HEK293 (cell line): Measurements from ENCODE around the gene ITFG2.

Source experiments
- CTCF ChIA-PET: fragments of 350-600 bp; formaldehyde crosslinking; extraction: SDS; loops from one replicate; lab custom pipeline; 2021; ENCODE audit warnings: antibody characterized with exemption; lab: Yijun Ruan, JAX
- POLR2A ChIA-PET: fragments of 300-600 bp; formaldehyde crosslinking; extraction: SDS; loops from one replicate; lab custom pipeline; 2020; ENCODE audit warnings: antibody characterized with exemption, inconsistent platforms; lab: Yijun Ruan, JAX
- H3K27ac ChIP-seq: fragments of 200-500 bp; sonication (Bioruptor generic); 2 replicates; pipeline ENCODE4 v1.5.1; 2014; ENCODE audit warnings: low read depth, low read length, control low read depth, inconsistent platforms; ENCODE audit errors: extremely low read depth
- H3K36me3 ChIP-seq, 2 experiments: fragments of 200-500 bp in 1 of 2; sonication (Bioruptor generic) in 1 of 2; 1 replicate in 1 of 2; 2 replicates in 1 of 2; pipeline ENCODE4 v1.5.1; 2014 to 2017; ENCODE audit warnings: inconsistent platforms in 2 of 2, low read length in 2 of 2; ENCODE audit not compliant: control insufficient read depth in 2 of 2, insufficient read depth in 1 of 2
- H3K4me1 ChIP-seq: fragments of 200-500 bp; sonication (Bioruptor generic); 2 replicates; pipeline ENCODE4 v1.5.1; 2014; ENCODE audit warnings: mild to moderate bottlenecking, low read length, inconsistent platforms; ENCODE audit not compliant: control insufficient read depth, insufficient read depth
- H3K4me3 ChIP-seq: 2 replicates; pipeline ENCODE4 v1.5.1; 2011; ENCODE audit warnings: low read depth, mild to moderate bottlenecking, control low read depth, low read length, moderate library complexity
- H3K9me3 ChIP-seq: fragments of 200-500 bp; sonication (Bioruptor generic); 2 replicates; pipeline ENCODE4 v1.5.1; 2014; ENCODE audit warnings: low read depth, low read length, inconsistent platforms; ENCODE audit not compliant: control insufficient read depth, insufficient read depth
- BCL6B ChIP-seq: fragments of 450-650 bp; formaldehyde crosslinking; IDR thresholded peaks from 2 replicates; pipeline ENCODE4 v1.5.1; 2017; ENCODE audit warnings: missing biosample characterization, missing genetic modification characterization
- GLIS2 ChIP-seq: fragments of 450-650 bp; formaldehyde crosslinking; IDR thresholded peaks from 2 replicates; pipeline ENCODE4 v1.5.1; 2016; ENCODE audit warnings: missing biosample characterization, missing genetic modification characterization
- HOXA7 ChIP-seq: sonication (generic); formaldehyde crosslinking; IDR thresholded peaks from 2 replicates; pipeline ENCODE4 v1.8.1; 2022; ENCODE audit warnings: missing genetic modification reagents, borderline replicate concordance
- SALL2 ChIP-seq: fragments of 450-650 bp; formaldehyde crosslinking; IDR thresholded peaks from 2 replicates; pipeline ENCODE4 v1.5.0; 2017; ENCODE audit warnings: missing biosample characterization, mild to moderate bottlenecking, missing genetic modification characterization, borderline replicate concordance
- YY2 ChIP-seq: fragments of 450-650 bp; formaldehyde crosslinking; IDR thresholded peaks from 2 replicates; pipeline ENCODE4 v1.5.1; 2016; ENCODE audit warnings: missing biosample characterization, missing genetic modification characterization
- ZBTB20 ChIP-seq: fragments of 450-650 bp; formaldehyde crosslinking; IDR thresholded peaks from 2 replicates; pipeline ENCODE4 v1.5.1; 2016; ENCODE audit warnings: missing biosample characterization, missing genetic modification characterization
- ZNF114 ChIP-seq: fragments of 450-650 bp; formaldehyde crosslinking; IDR thresholded peaks from 2 replicates; pipeline ENCODE4 v1.5.0; 2017; ENCODE audit warnings: missing biosample characterization, missing genetic modification characterization
- ZNF121 ChIP-seq: fragments of 450-650 bp; formaldehyde crosslinking; IDR thresholded peaks from 2 replicates; pipeline ENCODE4 v1.5.1; 2016; ENCODE audit warnings: missing biosample characterization, missing genetic modification characterization
- ZNF132 ChIP-seq: fragments of 450-650 bp; formaldehyde crosslinking; IDR thresholded peaks from 2 replicates; pipeline ENCODE4 v1.5.1; 2017; ENCODE audit warnings: missing biosample characterization, missing genetic modification characterization, borderline replicate concordance
- ZNF146 ChIP-seq: fragments of 450-650 bp; formaldehyde crosslinking; IDR thresholded peaks from 2 replicates; pipeline ENCODE4 v1.5.1; 2016; ENCODE audit warnings: missing biosample characterization, missing genetic modification characterization
- ZNF211 ChIP-seq: fragments of 450-650 bp; formaldehyde crosslinking; IDR thresholded peaks from 2 replicates; pipeline ENCODE4 v1.5.1; 2016; ENCODE audit warnings: low read depth, missing biosample characterization, missing genetic modification characterization
- ZNF214 ChIP-seq: fragments of 450-650 bp; formaldehyde crosslinking; IDR thresholded peaks from 2 replicates; pipeline ENCODE4 v1.5.1; 2017; ENCODE audit warnings: missing biosample characterization, mild to moderate bottlenecking, missing genetic modification characterization, borderline replicate concordance
- ZNF23 ChIP-seq: fragments of 450-650 bp; formaldehyde crosslinking; IDR thresholded peaks from 2 replicates; pipeline ENCODE4 v1.5.1; 2016; ENCODE audit warnings: missing biosample characterization, missing genetic modification characterization, borderline replicate concordance
- ZNF350 ChIP-seq: fragments of 450-650 bp; formaldehyde crosslinking; IDR thresholded peaks from 2 replicates; pipeline ENCODE4 v1.5.0; 2017; ENCODE audit warnings: missing biosample characterization, mild to moderate bottlenecking, missing genetic modification characterization
- ZNF362 ChIP-seq: fragments of 450-650 bp; formaldehyde crosslinking; IDR thresholded peaks from 2 replicates; pipeline ENCODE4 v1.5.1; 2016; ENCODE audit warnings: missing biosample characterization, missing genetic modification characterization
- ZNF37A ChIP-seq: fragments of 450-650 bp; IDR thresholded peaks from 2 replicates; pipeline ENCODE4 v1.5.1; 2018; ENCODE audit warnings: missing biosample characterization, missing genetic modification characterization
- ZNF394 ChIP-seq: fragments of 450-650 bp; formaldehyde crosslinking; IDR thresholded peaks from 2 replicates; pipeline ENCODE4 v1.5.1; 2016; ENCODE audit warnings: missing biosample characterization, missing genetic modification characterization, mild to moderate bottlenecking, moderate library complexity, borderline replicate concordance
- ZNF580 ChIP-seq: fragments of 450-650 bp; formaldehyde crosslinking; IDR thresholded peaks from 2 replicates; pipeline ENCODE4 v1.5.1; 2016; ENCODE audit warnings: missing biosample characterization, missing genetic modification characterization
- ZNF600 ChIP-seq: fragments of 450-650 bp; formaldehyde crosslinking; IDR thresholded peaks from 2 replicates; pipeline ENCODE4 v1.5.1; 2016; ENCODE audit warnings: missing biosample characterization, missing genetic modification characterization
- ZNF791 ChIP-seq: fragments of 450-650 bp; formaldehyde crosslinking; IDR thresholded peaks from 2 replicates; pipeline ENCODE4 v1.5.1; 2016; ENCODE audit warnings: missing biosample characterization, missing genetic modification characterization
- ZSCAN5A ChIP-seq: fragments of 450-650 bp; formaldehyde crosslinking; IDR thresholded peaks from 2 replicates; pipeline ENCODE4 v1.5.1; 2016; ENCODE audit warnings: missing biosample characterization, missing genetic modification characterization

ITFG2 gene

GRCh38 chr12:2806700-2807099, 5.8 kb upstream of the ITFG2 start:
- ChIA-PET CTCF (interaction anchor here (1.8 kb wide), 1 partner anchor 11 kb away, joined by 8 read pairs; no protein-coding TSS in a partner anchor), POLR2A (interaction anchor here (0.5 to 0.7 kb wide), 3 partner anchors 10 to 12 kb away, joined by 3 to 4 read pairs (median 3); partner anchors contain the start of gene FKBP4)
- Histone ChIP-seq H3K4me3 (no peak overlapping the region), H3K4me1 (no peaks in the 10 kb centered on the region), H3K9me3 (no peaks in the 10 kb centered on the region), H3K36me3 (peaks cover 29 to 60% of the 10 kb centered on the region in 2 experiments), H3K27ac (no peak overlapping the region)
- no peak for TF ChIP-seq ZNF23 (tag by site-specific recombination)
- no peak for TF ChIP-seq ZNF211 (tag by site-specific recombination)
- no peak for TF ChIP-seq ZNF791
- TF ChIP-seq ZNF214 (tag by site-specific recombination): no peak
- no peak for TF ChIP-seq SALL2 (tag by site-specific recombination)
- TF ChIP-seq ZNF394: peak; percentile 39; the same call in 1 of the 2 replicates
- 0 out of 2 replicates have a peak, but pooled peaks have one; percentile 39 for TF ChIP-seq ZNF580 (tag by site-specific recombination)
- TF ChIP-seq ZNF362 (tag by site-specific recombination): peak; percentile 71; the same call in 1 of the 2 replicates
- no peak for TF ChIP-seq ZNF146 (tag by site-specific recombination)
- no peak for TF ChIP-seq ZNF37A
- TF ChIP-seq ZSCAN5A: 0 out of 2 replicates have a peak, but pooled peaks have one; percentile 52
- TF ChIP-seq ZNF600 (tag by site-specific recombination): peak; percentile 15; the same call in 1 of the 2 replicates
- TF ChIP-seq ZNF114 (tag by site-specific recombination): no peak
- no peak for TF ChIP-seq ZNF350 (tag by site-specific recombination)
- peak; percentile 73 for TF ChIP-seq ZNF121

- H3K36me3 ChIP-seq: peaks cover 10 to 20% of the 10 kb centered on the region in 2 experiments; a peak in 2 of 3 replicates
- peaks cover 5% of the 10 kb centered on the region; the same call in 1 of the 2 replicates for H3K4me1 ChIP-seq
- no peaks in the 10 kb centered on the region for H3K9me3 ChIP-seq
- peak overlapping the region; percentile 42 for H3K4me3 ChIP-seq
- H3K27ac ChIP-seq: no peak overlapping the region
- POLR2A ChIA-PET: no interaction called here
- TF ChIP-seq HOXA7 (CRISPR knock-in tag) (no peak), BCL6B (tag by site-specific recombination) (no peak), ZBTB20 (no peak), ZNF362 (tag by site-specific recombination) (peak; percentile 41; the same call in 1 of the 2 replicates), GLIS2 (tag by site-specific recombination) (no peak), YY2 (tag by site-specific recombination) (no peak), ZNF132 (tag by site-specific recombination) (no peak), ZNF23 (tag by site-specific recombination) (no peak)
- CTCF ChIA-PET: interaction anchor here (0.5 to 1.4 kb wide), 4 partner anchors 16 to 154 kb away, joined by 4 to 7 read pairs (median 6); no protein-coding TSS in a partner anchor
Measured at GRCh38 chr12:2811801-2812200, 667 bp upstream of the ITFG2 start.
